HepG2 (cell line): Measurements from ENCODE around the gene GMPPA. TPM values are rescaled to one million over a fixed set of nuclear protein-coding genes. Genes with fewer than 3 reads are reported as not detected.

ENCODE experiments used
- ATAC-seq: fragments of 200-7000 bp; cut with Tn5 transposase; 3 replicates; pipeline ENCODE4 v1.9.1; 2020; ENCODE audit warnings: mild to moderate bottlenecking, moderate library complexity
- BruUV-seq: library from RNA; stranded (reverse); fragments of 400-500 nt; replicated peaks from 2 replicates; lab custom pipeline; 2021; lab: Mats Ljungman, UMichigan
- CTCF ChIA-PET: fragments of 300-600 bp; formaldehyde crosslinking; extraction: SDS; loops from one replicate; lab custom pipeline; 2021; ENCODE audit warnings: low total read pairs, inconsistent platforms, low intra/inter-chr PET ratio; lab: Yijun Ruan, JAX
- POLR2A ChIA-PET: fragments of 350-600 bp; sonication (Branson Sonifier 250); formaldehyde crosslinking; loops from one replicate; lab custom pipeline; 2020; ENCODE audit warnings: antibody characterized with exemption, inconsistent platforms; lab: Yijun Ruan, JAX
- DNase-seq: peaks from one replicate; pipeline ENCODE4 v3.0.0-alpha.2; 2015; ENCODE audit warnings: low spot score
- FAIRE-seq: peaks from 3 replicates; lab custom pipeline; 2011; peaks lifted over from hg19 to GRCh38; lab: Jason Lieb, UNC
- H2AFZ ChIP-seq: one replicate; pipeline ENCODE4 v1.6.1; 2011; ENCODE audit warnings: low read length, inconsistent platforms
- H3K27ac ChIP-seq: fragments of 300-600 bp; 3 replicates; pipeline ENCODE4 v1.8.0; 2011; ENCODE audit warnings: mixed run types, mild to moderate bottlenecking, mixed read lengths, low read length, inconsistent platforms; ENCODE audit not compliant: insufficient read depth; ENCODE audit errors: extremely low read length
- H3K27me3 ChIP-seq, 2 experiments: fragments of 200-600 bp in 1 of 2; 2 replicates in 1 of 2; 3 replicates in 1 of 2; pipeline versions ENCODE4 v1.6.0 to v1.8.0; 2011; ENCODE audit warnings: low read length in 2 of 2, mild to moderate bottlenecking in 2 of 2, moderate library complexity in 2 of 2, inconsistent platforms in 1 of 2; ENCODE audit not compliant: insufficient read depth in 2 of 2, control insufficient read depth in 1 of 2
- H3K36me3 ChIP-seq, 2 experiments: fragments of 200-600 bp in 1 of 2; replicated peaks in 1 of 2; 2 replicates in 1 of 2; 3 replicates in 1 of 2; pipeline versions ENCODE4 v1.5.1 to v1.8.0; 2011; ENCODE audit warnings: low read length in 2 of 2, inconsistent platforms in 1 of 2; ENCODE audit not compliant: insufficient read depth in 2 of 2, control insufficient read depth in 1 of 2
- H3K4me1 ChIP-seq: 2 replicates; pipeline ENCODE4 v1.5.1; 2012; ENCODE audit warnings: low read length, inconsistent platforms; ENCODE audit not compliant: insufficient read depth
- H3K4me2 ChIP-seq: 2 replicates; pipeline ENCODE4 v1.6.0; 2011; ENCODE audit warnings: low read depth, low read length, inconsistent platforms
- H3K4me3 ChIP-seq, 3 experiments: fragments of 200-600 bp in 1 of 3; sonication (generic), shearing (Covaris generic) in 1 of 3; replicated peaks in 1 of 3; 2 replicates each; pipeline ENCODE4 v1.5.1; 2011 to 2016; ENCODE audit warnings: low read length in 3 of 3, inconsistent platforms in 2 of 3, low read depth in 2 of 3, mild to moderate bottlenecking in 2 of 3, control low read depth in 1 of 3, mixed read lengths in 1 of 3; ENCODE audit not compliant: insufficient read depth in 1 of 3
- H3K79me2 ChIP-seq: one replicate; pipeline ENCODE4 v1.6.1; 2011; ENCODE audit warnings: low read length, inconsistent platforms; ENCODE audit not compliant: insufficient read depth
- H3K9ac ChIP-seq: 2 replicates; pipeline ENCODE4 v1.6.0; 2011; ENCODE audit warnings: mild to moderate bottlenecking, low read depth, low read length, inconsistent platforms; ENCODE audit not compliant: insufficient read depth
- H3K9me3 ChIP-seq: 2 replicates; pipeline ENCODE4 v1.5.1; 2012; ENCODE audit warnings: mild to moderate bottlenecking, low read length
- H4K20me1 ChIP-seq: 2 replicates; pipeline ENCODE4 v1.6.0; 2011; ENCODE audit warnings: inconsistent platforms, mild to moderate bottlenecking, low read length, moderate library complexity; ENCODE audit not compliant: insufficient read depth
- BRD4 ChIP-seq: sonication (generic); formaldehyde crosslinking; IDR thresholded peaks from 2 replicates; pipeline ENCODE4 v1.4.0; 2020; ENCODE audit warnings: missing genetic modification reagents
- FOXA1 ChIP-seq, 2 experiments: fragments of 450-650 bp in 1 of 2; sonication (generic) in 1 of 2; formaldehyde crosslinking in 1 of 2; IDR thresholded peaks; 2 replicates each; pipeline versions ENCODE4 v1.4.0 to v1.6.1; 2016 to 2020; ENCODE audit warnings: missing genetic modification reagents in 1 of 2
- HMG20B ChIP-seq: conservative IDR thresholded peaks from 2 replicates; pipeline ENCODE4 v1.6.1; 2016; ENCODE audit warnings: missing genetic modification reagents, missing compliant biosample characterization
- KDM2A ChIP-seq: sonication (generic); formaldehyde crosslinking; IDR thresholded peaks from 2 replicates; pipeline ENCODE4 v1.4.0; 2020; ENCODE audit warnings: low read depth, missing genetic modification reagents, borderline replicate concordance
- SOX6 ChIP-seq, 2 experiments: fragments of 450-650 bp in 1 of 2; sonication (generic) in 1 of 2; formaldehyde crosslinking in 1 of 2; IDR thresholded peaks; 2 replicates each; pipeline versions ENCODE4 v1.4.0 to v1.6.1; 2017 to 2020; ENCODE audit warnings: antibody characterized with exemption in 1 of 2, mild to moderate bottlenecking in 1 of 2, missing genetic modification reagents in 1 of 2
- ZKSCAN8 ChIP-seq: IDR thresholded peaks from 2 replicates; pipeline ENCODE4 v1.6.1; 2016; ENCODE audit warnings: borderline replicate concordance, missing genetic modification reagents, missing compliant biosample characterization
- ZMAT5 ChIP-seq: sonication (generic); formaldehyde crosslinking; IDR thresholded peaks from 2 replicates; pipeline ENCODE4 v1.5.0; 2020; ENCODE audit warnings: mild to moderate bottlenecking, low read depth, missing genetic modification reagents, borderline replicate concordance
- ZNF121 ChIP-seq: sonication (generic); formaldehyde crosslinking; IDR thresholded peaks from 2 replicates; pipeline ENCODE4 v1.5.0; 2020; ENCODE audit warnings: mild to moderate bottlenecking, missing genetic modification reagents
- ZNF414 ChIP-seq: sonication (generic); formaldehyde crosslinking; IDR thresholded peaks from 2 replicates; pipeline ENCODE4 v1.5.0; 2020; ENCODE audit warnings: missing genetic modification reagents
- ZNF672 ChIP-seq: sonication (generic); formaldehyde crosslinking; IDR thresholded peaks from 2 replicates; pipeline ENCODE4 v1.8.1; 2022; ENCODE audit warnings: missing genetic modification reagents
- WGBS: methylation state at CpG from one replicate; pipeline ENCODE4 v1.1.6; 2017; ENCODE audit warnings: low lambda C conversion rate; 5-methylcytosine and 5-hydroxymethylcytosine counted together
- in situ Hi-C: cut with HindIII; loops from 2 replicates; pipeline ENCODE4 v1.10.0; 2017; ENCODE audit warnings: low pct_unique_long_range_greater_than_20kb; ENCODE audit not compliant: extremely low pct_ligation_motif_present
- intact Hi-C: fragments of 100-400 bp; cut with micrococcal nuclease; formaldehyde crosslinking; loops from one replicate; pipeline ENCODE4 v1.10.0; 2022; ENCODE audit not compliant: unreplicated experiment
- polyA plus RNA-seq, 8 experiments: library from polyadenylated mRNA; depleted of rRNA in 3 of 8; stranded (reverse) in 7 of 8; unstranded in 1 of 8; fragments of >200 nt; fragmentation: Illumina TruSeq in 4 of 8; extraction: Trizol in 4 of 8; gene quantifications; 2 replicates each; pipeline versions ENCODE4 v1.2.1 to v1.2.3, GENCODE V29; 2011 to 2016; ENCODE audit warnings: low read depth in 4 of 8, missing spikeins in 1 of 8, mixed read lengths in 1 of 8; ENCODE audit not compliant: insufficient read depth in 1 of 8
- total RNA-seq, 5 experiments: library from RNA; depleted of rRNA; stranded (reverse); fragments of >200 nt; fragmentation: Illumina TruSeq; extraction: Trizol; gene quantifications; 2 replicates each; pipeline ENCODE4 v1.2.3, GENCODE V29; 2016; ENCODE audit warnings: low read depth in 1 of 5
- TF ChIP-seq, protein P1 (sequence below): sonication (generic); formaldehyde crosslinking; IDR thresholded peaks from 2 replicates; pipeline ENCODE4 v1.4.0; 2020; ENCODE audit warnings: mild to moderate bottlenecking, missing genetic modification reagents
- TF ChIP-seq, protein P2 (sequence below): sonication (generic); formaldehyde crosslinking; IDR thresholded peaks from 2 replicates; pipeline ENCODE4 v1.4.0; 2020; ENCODE audit warnings: missing genetic modification reagents
- TF ChIP-seq, protein P3 (sequence below): sonication (generic); formaldehyde crosslinking; IDR thresholded peaks from 2 replicates; pipeline ENCODE4 v1.4.0; 2020; ENCODE audit warnings: missing genetic modification reagents, low read depth, mild to moderate bottlenecking, borderline replicate concordance

GMPPA gene
- total and polyA plus RNA-seq, 2 of the 13 experiments (the other 11 are each of a cell fraction or from before 2014, with no cell fraction given): 81.1 to 106 TPM

DNA sequence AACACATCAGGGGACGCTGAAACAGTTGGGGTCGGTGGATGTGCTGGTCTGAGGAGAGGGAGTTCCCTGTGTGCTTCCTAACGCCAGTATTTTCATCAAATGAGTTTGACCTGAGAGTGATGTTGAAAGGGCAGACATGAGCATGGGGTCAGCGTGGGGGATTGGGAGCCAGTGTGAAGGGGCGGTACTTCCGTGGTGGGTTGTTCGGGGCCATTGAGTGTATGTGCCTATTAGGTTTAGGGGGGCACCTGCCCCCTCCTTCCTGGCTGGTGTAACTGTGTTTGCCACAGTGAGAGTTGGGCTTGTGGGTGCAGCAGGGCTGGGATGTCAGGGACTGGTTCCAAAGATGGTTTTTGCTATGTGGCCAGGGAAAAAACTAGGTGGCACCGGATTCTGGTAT lies 39.7 kb upstream of the GMPPA start (continued):
- TF ChIP-seq, protein P1, sequence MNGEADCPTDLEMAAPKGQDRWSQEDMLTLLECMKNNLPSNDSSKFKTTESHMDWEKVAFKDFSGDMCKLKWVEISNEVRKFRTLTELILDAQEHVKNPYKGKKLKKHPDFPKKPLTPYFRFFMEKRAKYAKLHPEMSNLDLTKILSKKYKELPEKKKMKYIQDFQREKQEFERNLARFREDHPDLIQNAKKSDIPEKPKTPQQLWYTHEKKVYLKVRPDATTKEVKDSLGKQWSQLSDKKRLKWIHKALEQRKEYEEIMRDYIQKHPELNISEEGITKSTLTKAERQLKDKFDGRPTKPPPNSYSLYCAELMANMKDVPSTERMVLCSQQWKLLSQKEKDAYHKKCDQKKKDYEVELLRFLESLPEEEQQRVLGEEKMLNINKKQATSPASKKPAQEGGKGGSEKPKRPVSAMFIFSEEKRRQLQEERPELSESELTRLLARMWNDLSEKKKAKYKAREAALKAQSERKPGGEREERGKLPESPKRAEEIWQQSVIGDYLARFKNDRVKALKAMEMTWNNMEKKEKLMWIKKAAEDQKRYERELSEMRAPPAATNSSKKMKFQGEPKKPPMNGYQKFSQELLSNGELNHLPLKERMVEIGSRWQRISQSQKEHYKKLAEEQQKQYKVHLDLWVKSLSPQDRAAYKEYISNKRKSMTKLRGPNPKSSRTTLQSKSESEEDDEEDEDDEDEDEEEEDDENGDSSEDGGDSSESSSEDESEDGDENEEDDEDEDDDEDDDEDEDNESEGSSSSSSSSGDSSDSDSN: no peak
- no peak for TF ChIP-seq ZNF672 (CRISPR knock-in tag)
- TF ChIP-seq FOXA1 (IDR thresholded peaks at IDR 0.05): no peak
- TF ChIP-seq FOXA1 (CRISPR knock-in tag; IDR thresholded peaks at IDR 0.05): no peak

DNA sequence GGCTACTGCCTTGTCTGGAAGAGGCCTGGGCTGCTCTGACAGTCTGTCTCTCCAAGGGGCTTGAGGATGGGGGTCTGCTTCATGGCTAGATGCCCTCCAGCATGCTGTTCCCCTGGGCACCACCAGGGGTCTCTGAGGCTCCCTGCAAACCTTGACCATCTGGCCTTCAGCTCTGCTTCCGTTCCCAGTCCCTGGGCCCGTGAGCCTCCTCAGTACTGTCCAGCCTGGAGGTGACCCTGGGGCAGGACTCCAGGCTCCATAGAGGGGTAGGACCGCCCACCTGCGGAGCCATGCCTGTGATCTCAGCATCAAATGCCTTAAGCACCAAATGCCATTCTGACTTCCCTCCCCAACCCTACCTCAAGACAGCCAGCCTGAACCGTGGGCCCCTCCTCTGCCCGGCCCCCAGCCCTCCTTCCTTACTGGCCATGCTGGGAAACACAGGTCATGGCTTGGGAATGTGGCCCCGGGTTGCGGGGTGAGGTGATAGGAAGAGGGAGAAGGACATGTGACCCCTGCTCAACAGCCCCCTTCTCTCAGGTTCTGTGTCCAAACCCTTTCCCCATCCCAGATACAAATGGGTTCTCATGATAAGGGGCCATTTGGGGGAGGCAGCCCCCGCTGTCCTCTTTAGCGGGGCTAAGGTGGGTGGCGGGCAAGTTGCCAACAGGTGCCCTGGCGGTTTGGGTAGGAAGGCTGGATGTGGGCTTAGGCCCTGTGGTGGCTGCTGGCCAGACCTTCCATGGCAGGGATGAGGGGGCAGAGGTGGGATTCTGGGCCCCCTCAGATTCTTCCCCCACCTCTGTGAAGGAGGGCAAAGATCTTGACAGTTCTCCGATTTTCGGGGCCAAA lies 39.0 kb upstream of the GMPPA start:
- WGBS: 24% methylated on average over 10 of the region's 14 CpGs
- in situ Hi-C loops (no loop called here), intact Hi-C loops (loop anchor here (1.0 to 2.0 kb wide), 3 partner anchors 29 to 71 kb away; no protein-coding TSS in a partner anchor)
- Histone ChIP-seq H4K20me1 (no peaks in the 10 kb centered on the region; the same call in 1 of the 2 replicates), H3K79me2 (no peaks in the 10 kb centered on the region), H3K4me3 (no peak overlapping the region), H3K4me2 (peak overlapping the region; percentile 31), H3K9ac (no peak overlapping the region), H3K9me3 (no peaks in the 10 kb centered on the region), H3K36me3 (no peaks in the 10 kb centered on the region), H3K27ac (no peak overlapping the region), H3K27me3 (peaks cover 4 to 74% of the 10 kb centered on the region in 2 experiments; a peak in 4 of 5 replicates), H2AFZ (no peak overlapping the region), H3K4me1 (peaks cover 10% of the 10 kb centered on the region; the same call in 1 of the 2 replicates)
- ChIA-PET CTCF (interaction anchor here (1.2 to 1.7 kb wide), 3 partner anchors 50 to 70 kb away, joined by 3 to 27 read pairs (median 7); no protein-coding TSS in a partner anchor), POLR2A (interaction anchor here (1.0 kb wide), 1 partner anchor 72 kb away, joined by 4 read pairs; the partner anchor contains the start of gene DNPEP)
- DNase-seq: peak; percentile 58
- no TSS peak for BruUV-seq
- peak; percentile 88 for FAIRE-seq
- peak; percentile 85 for ATAC-seq
- TF ChIP-seq HMG20B: 0 out of 2 replicates have a peak, but pooled peaks have one; percentile 31
- TF ChIP-seq, protein P2, sequence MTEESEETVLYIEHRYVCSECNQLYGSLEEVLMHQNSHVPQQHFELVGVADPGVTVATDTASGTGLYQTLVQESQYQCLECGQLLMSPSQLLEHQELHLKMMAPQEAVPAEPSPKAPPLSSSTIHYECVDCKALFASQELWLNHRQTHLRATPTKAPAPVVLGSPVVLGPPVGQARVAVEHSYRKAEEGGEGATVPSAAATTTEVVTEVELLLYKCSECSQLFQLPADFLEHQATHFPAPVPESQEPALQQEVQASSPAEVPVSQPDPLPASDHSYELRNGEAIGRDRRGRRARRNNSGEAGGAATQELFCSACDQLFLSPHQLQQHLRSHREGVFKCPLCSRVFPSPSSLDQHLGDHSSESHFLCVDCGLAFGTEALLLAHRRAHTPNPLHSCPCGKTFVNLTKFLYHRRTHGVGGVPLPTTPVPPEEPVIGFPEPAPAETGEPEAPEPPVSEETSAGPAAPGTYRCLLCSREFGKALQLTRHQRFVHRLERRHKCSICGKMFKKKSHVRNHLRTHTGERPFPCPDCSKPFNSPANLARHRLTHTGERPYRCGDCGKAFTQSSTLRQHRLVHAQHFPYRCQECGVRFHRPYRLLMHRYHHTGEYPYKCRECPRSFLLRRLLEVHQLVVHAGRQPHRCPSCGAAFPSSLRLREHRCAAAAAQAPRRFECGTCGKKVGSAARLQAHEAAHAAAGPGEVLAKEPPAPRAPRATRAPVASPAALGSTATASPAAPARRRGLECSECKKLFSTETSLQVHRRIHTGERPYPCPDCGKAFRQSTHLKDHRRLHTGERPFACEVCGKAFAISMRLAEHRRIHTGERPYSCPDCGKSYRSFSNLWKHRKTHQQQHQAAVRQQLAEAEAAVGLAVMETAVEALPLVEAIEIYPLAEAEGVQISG (CRISPR knock-in tag): peak; percentile 85
- TF ChIP-seq, protein P3, sequence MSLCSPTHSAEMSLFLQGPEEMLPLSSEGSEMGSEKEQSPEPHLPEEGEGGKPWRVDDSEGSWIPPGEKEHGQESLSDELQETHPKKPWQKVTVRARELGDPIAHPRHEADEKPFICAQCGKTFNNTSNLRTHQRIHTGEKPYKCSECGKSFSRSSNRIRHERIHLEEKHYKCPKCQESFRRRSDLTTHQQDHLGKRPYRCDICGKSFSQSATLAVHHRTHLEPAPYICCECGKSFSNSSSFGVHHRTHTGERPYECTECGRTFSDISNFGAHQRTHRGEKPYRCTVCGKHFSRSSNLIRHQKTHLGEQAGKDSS: 0 out of 2 replicates have a peak, but pooled peaks have one; percentile 56
- TF ChIP-seq BRD4: no peak
- no peak for TF ChIP-seq ZNF414
- TF ChIP-seq ZKSCAN8: no peak
- TF ChIP-seq ZNF121 (CRISPR knock-in tag): peak; percentile 61; the same call in 1 of the 2 replicates
- TF ChIP-seq SOX6 (IDR thresholded peaks at IDR 0.05): no peak
- no peak for TF ChIP-seq SOX6 (CRISPR knock-in tag; IDR thresholded peaks at IDR 0.05)
- TF ChIP-seq KDM2A (CRISPR knock-in tag): peak; percentile 72
- no peak for TF ChIP-seq ZMAT5 (CRISPR knock-in tag)
